Measurements from ENCODE around the gene ARHGEF38.

- TF ChIP-seq CTCF (IDR thresholded peaks at IDR 0.05) (no peak), POLR2A (IDR thresholded peaks at IDR 0.05) (no peak), EP300 (IDR thresholded peaks at IDR 0.05) (no peak)
These were observed 70.7 kb downstream of the ARHGEF38 start for GRCh38 chr4:105623099-105623498.

Measured in ovary (tissue), 3 donors.